ENCODE data around the gene KRT86.

KRT86 gene

GRCh38 chr12:52233462-52234207 lies 40.8 kb upstream of the KRT86 start:
- ChIA-PET CTCF (interaction anchor here (0.6 to 1.2 kb wide), 6 partner anchors 9 to 76 kb away, joined by 3 to 5 read pairs (median 3); no protein-coding TSS in a partner anchor), POLR2A (ENCODE audit: low non-redundant PET) (interaction anchor here (1.0 to 1.4 kb wide), 2 partner anchors 85 to 87 kb away, joined by 3 to 6 read pairs; no protein-coding TSS in a partner anchor)
- H3K27ac ChIP-seq, result peak overlapping the region; percentile 100
- DNase-seq (ENCODE audit: low spot score), result peak; percentile 30
- TF ChIP-seq, protein P1, sequence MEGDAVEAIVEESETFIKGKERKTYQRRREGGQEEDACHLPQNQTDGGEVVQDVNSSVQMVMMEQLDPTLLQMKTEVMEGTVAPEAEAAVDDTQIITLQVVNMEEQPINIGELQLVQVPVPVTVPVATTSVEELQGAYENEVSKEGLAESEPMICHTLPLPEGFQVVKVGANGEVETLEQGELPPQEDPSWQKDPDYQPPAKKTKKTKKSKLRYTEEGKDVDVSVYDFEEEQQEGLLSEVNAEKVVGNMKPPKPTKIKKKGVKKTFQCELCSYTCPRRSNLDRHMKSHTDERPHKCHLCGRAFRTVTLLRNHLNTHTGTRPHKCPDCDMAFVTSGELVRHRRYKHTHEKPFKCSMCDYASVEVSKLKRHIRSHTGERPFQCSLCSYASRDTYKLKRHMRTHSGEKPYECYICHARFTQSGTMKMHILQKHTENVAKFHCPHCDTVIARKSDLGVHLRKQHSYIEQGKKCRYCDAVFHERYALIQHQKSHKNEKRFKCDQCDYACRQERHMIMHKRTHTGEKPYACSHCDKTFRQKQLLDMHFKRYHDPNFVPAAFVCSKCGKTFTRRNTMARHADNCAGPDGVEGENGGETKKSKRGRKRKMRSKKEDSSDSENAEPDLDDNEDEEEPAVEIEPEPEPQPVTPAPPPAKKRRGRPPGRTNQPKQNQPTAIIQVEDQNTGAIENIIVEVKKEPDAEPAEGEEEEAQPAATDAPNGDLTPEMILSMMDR (conservative IDR thresholded peaks at IDR 0.05; ENCODE audit: low read depth), result no peak

DNA sequence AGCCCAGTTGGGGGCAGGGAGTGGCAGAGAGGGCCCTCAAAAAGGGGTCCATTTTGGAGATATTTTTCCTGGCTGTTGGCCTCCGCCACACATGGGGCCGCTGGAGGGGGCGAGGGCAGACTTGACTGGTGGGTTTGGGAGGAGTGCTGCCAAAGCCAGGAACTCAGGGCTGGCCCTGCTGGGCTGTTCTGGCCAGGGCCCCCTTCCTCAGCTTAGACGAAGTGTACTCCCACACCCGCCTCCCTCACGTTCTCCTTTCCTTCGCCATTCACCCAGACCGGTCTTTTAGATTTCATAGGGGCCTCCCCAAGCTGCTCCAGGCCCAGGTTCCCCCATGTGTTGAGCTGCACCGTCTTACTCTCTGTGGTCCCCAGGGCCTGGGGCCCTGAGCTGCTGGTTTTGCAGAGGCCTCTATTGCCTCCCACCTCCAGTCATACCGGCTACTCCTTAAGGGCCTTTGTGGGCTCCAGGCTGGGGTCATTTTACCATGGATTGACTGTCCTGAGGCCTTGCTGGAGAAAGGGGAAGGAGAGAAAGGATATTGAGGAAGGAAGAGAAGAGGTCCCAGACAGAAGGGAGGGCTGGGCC lies 40.1 kb upstream of the KRT86 start:
- peak overlapping the region; percentile 100 for H3K27ac ChIP-seq
- TF ChIP-seq, protein P1 (conservative IDR thresholded peaks at IDR 0.05; ENCODE audit: low read depth), result no peak
- peak; percentile 1 for DNase-seq (ENCODE audit: low spot score)
- CTCF ChIA-PET, result interaction anchor here (0.7 to 1.5 kb wide), 4 partner anchors 21 to 77 kb away, joined by 3 to 5 read pairs (median 4); no protein-coding TSS in a partner anchor
- POLR2A ChIA-PET (ENCODE audit: low non-redundant PET), result interaction anchor here (0.6 kb wide), 1 partner anchor 58 kb away, joined by 4 read pairs; no protein-coding TSS in a partner anchor

GRCh38 chr12:52235001-52235764 lies 39.3 kb upstream of the KRT86 start:
- DNase-seq (ENCODE audit: low spot score), result peak; percentile 13
- CTCF ChIA-PET, result interaction anchor here (0.6 to 1.5 kb wide), 3 partner anchors 14 to 79 kb away, joined by 3 to 5 read pairs (median 5); no protein-coding TSS in a partner anchor
- POLR2A ChIA-PET (ENCODE audit: low non-redundant PET), result interaction anchor here (0.6 to 0.9 kb wide), 2 partner anchors 43 to 59 kb away, joined by 3 to 4 read pairs; partner anchors contain the start of gene KRT80
- TF ChIP-seq, protein P1 (conservative IDR thresholded peaks at IDR 0.05; ENCODE audit: low read depth), result no peak
- H3K27ac ChIP-seq, result peak overlapping the region; percentile 100

GRCh38 chr12:52235822-52236361 lies 38.6 kb upstream of the KRT86 start:
- TF ChIP-seq, protein P1 (conservative IDR thresholded peaks at IDR 0.05; ENCODE audit: low read depth), result no peak
- peak overlapping the region; percentile 100 for H3K27ac ChIP-seq
- CTCF ChIA-PET, result interaction anchor here (0.6 to 1.5 kb wide), 3 partner anchors 15 to 79 kb away, joined by 3 to 5 read pairs (median 5); no protein-coding TSS in a partner anchor
- peak; percentile 1 for DNase-seq (ENCODE audit: low spot score)
- POLR2A ChIA-PET (ENCODE audit: low non-redundant PET), result interaction anchor here (0.6 to 0.9 kb wide), 2 partner anchors 44 to 54 kb away, joined by 3 read pairs; partner anchors contain the start of gene KRT80

GRCh38 chr12:52236386-52237050 lies 37.9 kb upstream of the KRT86 start:
- TF ChIP-seq, protein P1 (conservative IDR thresholded peaks at IDR 0.05; ENCODE audit: low read depth), result no peak
- no peak for DNase-seq (ENCODE audit: low spot score)
- ChIA-PET CTCF (interaction anchor here (1.1 kb wide), 1 partner anchor 80 kb away, joined by 3 read pairs; no protein-coding TSS in a partner anchor), POLR2A (ENCODE audit: low non-redundant PET) (interaction anchor here (0.6 kb wide), 1 partner anchor 55 kb away, joined by 3 read pairs; no protein-coding TSS in a partner anchor)
- peak overlapping the region; percentile 100 for H3K27ac ChIP-seq
